Transverse colon (tissue), 4 donors: ENCODE measurements around the gene RNU6-7. TPM values are rescaled to one million over a fixed set of nuclear protein-coding genes. Genes with fewer than 3 reads are reported as not detected.

ENCODE experiments used
- DNase-seq: peaks from one replicate; pipeline ENCODE4 v3.0.0-alpha.2; 2019
- H3K27ac ChIP-seq, 4 donors: fragments of 200-600 bp; sonication (generic); 2 replicates each; pipeline ENCODE4 v1.5.1; 2016 to 2018; ENCODE audit warnings: inconsistent platforms in 4 of 4
- H3K27me3 ChIP-seq: fragments of 200-600 bp; sonication (generic); 2 replicates; pipeline ENCODE4 v1.5.1; 2017; ENCODE audit warnings: inconsistent platforms
- H3K36me3 ChIP-seq, 4 donors: fragments of 200-600 bp; sonication (generic); 2 replicates each; pipeline ENCODE4 v1.5.1; 2017 to 2019; ENCODE audit warnings: inconsistent platforms in 4 of 4
- H3K4me1 ChIP-seq, 4 donors: fragments of 200-600 bp; sonication (generic); 2 replicates each; pipeline ENCODE4 v1.5.1; 2017 to 2020; ENCODE audit warnings: inconsistent platforms in 4 of 4
- H3K4me3 ChIP-seq, 4 donors: fragments of 200-600 bp; sonication (generic); 1 replicate in 1 of 4; 2 replicates in 3 of 4; pipeline versions ENCODE4 v1.5.1 to v1.6.1; 2017 to 2019; ENCODE audit warnings: inconsistent platforms in 4 of 4
- H3K9me3 ChIP-seq, 2 donors: fragments of 200-600 bp; sonication (generic); 2 replicates each; pipeline ENCODE4 v1.5.1; 2017 to 2019; ENCODE audit warnings: inconsistent platforms in 2 of 2
- EP300 ChIP-seq: sonication (generic); formaldehyde crosslinking; IDR thresholded peaks from one replicate; pipeline ENCODE4 v1.6.1; 2017; ENCODE audit warnings: antibody characterized with exemption, low read depth
- POLR2A ChIP-seq: fragments of 450-650 bp; IDR thresholded peaks from one replicate; pipeline ENCODE4 v1.6.1; 2016; ENCODE audit warnings: antibody characterized with exemption, mild to moderate bottlenecking, moderate library complexity
- POLR2AphosphoS5 ChIP-seq, 3 donors: sonication (generic); formaldehyde crosslinking; IDR thresholded peaks; one replicate each; pipeline ENCODE4 v1.6.1; 2016; ENCODE audit warnings: antibody characterized with exemption in 3 of 3
- WGBS, 2 donors: methylation state at CpG; one replicate each; pipeline ENCODE4 v1.1.5; 2018; ENCODE audit warnings: low coverage in 1 of 2; 5-methylcytosine and 5-hydroxymethylcytosine counted together
- in situ Hi-C, 4 donors: fragments of 200-750 bp; cut with MboI; loops; one replicate each; pipeline versions ENCODE4 v1.15.0 to v1.15.1; 2017; ENCODE audit warnings: low sequenced_read_pairs in 3 of 4, low pct_ligation_motif_present in 1 of 4, low pct_unique_long_range_greater_than_20kb in 1 of 4
- intact Hi-C: fragments of 100-400 bp; cut with DNase I; formaldehyde crosslinking; loops from one replicate; pipeline ENCODE4 v1.15.1; 2023; ENCODE audit warnings: low total_unique reads
- total RNA-seq, 4 donors: library from RNA; depleted of rRNA; stranded (reverse); fragments of >200 nt; gene quantifications; one replicate each; pipeline ENCODE4 v1.1.0, GENCODE V29; 2016
- TF ChIP-seq, protein P1 (sequence below), 5 experiments: fragments of 200-600 bp in 3 of 5; fragments of 450-650 bp in 2 of 5; sonication (generic) in 3 of 5; IDR thresholded peaks; 1 replicate in 2 of 5; 2 replicates in 3 of 5; pipeline ENCODE4 v1.5.1; 2016 to 2017; ENCODE audit warnings: antibody characterized with exemption in 5 of 5, inconsistent platforms in 3 of 5, mild to moderate bottlenecking in 2 of 5, moderate library complexity in 1 of 5

RNU6-7 gene
- total RNA-seq, 4 donors from 2014 or later = not detected

DNA sequence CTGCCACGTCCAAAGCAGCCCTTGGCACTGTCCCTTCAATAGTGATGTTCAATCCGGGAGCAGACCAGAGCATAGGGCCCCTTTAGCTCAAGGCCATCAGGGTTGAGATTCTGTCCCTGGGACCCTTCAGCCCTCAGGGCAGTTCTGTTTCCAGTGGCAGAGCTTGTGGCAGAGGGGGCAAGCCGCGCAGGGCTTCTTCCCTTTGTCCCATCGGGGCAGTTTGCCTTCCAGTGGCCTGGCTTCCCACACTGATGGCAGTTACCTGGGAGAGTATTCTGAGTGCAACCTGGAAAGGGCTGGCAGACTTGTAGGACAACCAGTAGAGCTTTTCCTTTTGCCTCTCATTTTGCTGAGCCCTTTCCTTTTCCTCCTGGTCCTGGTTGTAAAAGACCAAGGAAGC is 44.9 kb downstream of the RNU6-7 start:
- H3K27ac ChIP-seq = no peak overlapping the region
- no peaks in the 10 kb centered on the region for H3K27me3 ChIP-seq
- no peaks in the 10 kb centered on the region for H3K9me3 ChIP-seq
- intact Hi-C loops (loop anchor here (10.0 kb wide), 1 partner anchor 312 kb away; no protein-coding TSS in a partner anchor), in situ Hi-C loops (no loop called here)
- no peak overlapping the region for H3K4me3 ChIP-seq
- no peaks in the 10 kb centered on the region for H3K36me3 ChIP-seq
- H3K4me1 ChIP-seq = peaks cover 0 to 6% (median under 1%) of the 10 kb centered on the region in 4 donors
- WGBS, 2 donors = 92% methylated on average over 5 of the region's 5 CpGs; no CpG with 5 or more reads in 1 of the 2 donors
- no peak for DNase-seq
- no peak for TF ChIP-seq POLR2A
- TF ChIP-seq POLR2AphosphoS5 (IDR thresholded peaks at IDR 0.05) = no peak
- TF ChIP-seq EP300 = no peak
- TF ChIP-seq, protein P1, sequence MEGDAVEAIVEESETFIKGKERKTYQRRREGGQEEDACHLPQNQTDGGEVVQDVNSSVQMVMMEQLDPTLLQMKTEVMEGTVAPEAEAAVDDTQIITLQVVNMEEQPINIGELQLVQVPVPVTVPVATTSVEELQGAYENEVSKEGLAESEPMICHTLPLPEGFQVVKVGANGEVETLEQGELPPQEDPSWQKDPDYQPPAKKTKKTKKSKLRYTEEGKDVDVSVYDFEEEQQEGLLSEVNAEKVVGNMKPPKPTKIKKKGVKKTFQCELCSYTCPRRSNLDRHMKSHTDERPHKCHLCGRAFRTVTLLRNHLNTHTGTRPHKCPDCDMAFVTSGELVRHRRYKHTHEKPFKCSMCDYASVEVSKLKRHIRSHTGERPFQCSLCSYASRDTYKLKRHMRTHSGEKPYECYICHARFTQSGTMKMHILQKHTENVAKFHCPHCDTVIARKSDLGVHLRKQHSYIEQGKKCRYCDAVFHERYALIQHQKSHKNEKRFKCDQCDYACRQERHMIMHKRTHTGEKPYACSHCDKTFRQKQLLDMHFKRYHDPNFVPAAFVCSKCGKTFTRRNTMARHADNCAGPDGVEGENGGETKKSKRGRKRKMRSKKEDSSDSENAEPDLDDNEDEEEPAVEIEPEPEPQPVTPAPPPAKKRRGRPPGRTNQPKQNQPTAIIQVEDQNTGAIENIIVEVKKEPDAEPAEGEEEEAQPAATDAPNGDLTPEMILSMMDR (IDR thresholded peaks at IDR 0.05) = no peak

- H3K36me3 ChIP-seq = no peaks in the 10 kb centered on the region
- H3K4me3 ChIP-seq = no peak overlapping the region
- no peak overlapping the region for H3K27ac ChIP-seq
- intact Hi-C loops = loop anchor here (10.0 kb wide), 1 partner anchor 315 kb away; no protein-coding TSS in a partner anchor
- DNase-seq = no peak
- no peaks in the 10 kb centered on the region for H3K9me3 ChIP-seq
- H3K4me1 ChIP-seq = peaks cover 0 to 9% (median 2%) of the 10 kb centered on the region in 4 donors
- in situ Hi-C loops = no loop called here
- H3K27me3 ChIP-seq = no peaks in the 10 kb centered on the region
- WGBS, 2 donors = 77 to 79% methylated on average over 4 to 5 of the region's 5 CpGs
- TF ChIP-seq POLR2AphosphoS5 (IDR thresholded peaks at IDR 0.05) (no peak), POLR2A (no peak), EP300 (no peak)
- TF ChIP-seq, protein P1 (IDR thresholded peaks at IDR 0.05) = no peak
These were observed 47.5 kb downstream of the RNU6-7 start for GRCh38 chr14:32249371-32249770.

- H3K4me3 ChIP-seq = no peak overlapping the region
- H3K36me3 ChIP-seq = no peaks in the 10 kb centered on the region
- H3K4me1 ChIP-seq = peaks cover 0 to 9% (median 2%) of the 10 kb centered on the region in 4 donors
- H3K9me3 ChIP-seq = no peaks in the 10 kb centered on the region
- 88% methylated on average over 4 of the region's 4 CpGs; no CpG with 5 or more reads in 1 of the 2 donors for WGBS, 2 donors
- in situ Hi-C loops = loop anchor here (5.0 to 25.0 kb wide), 8 partner anchors 175 to 735 kb away; partner anchors contain the start of gene ARHGAP5 (in 1 of the 4)
- no peak overlapping the region for H3K27ac ChIP-seq
- no peaks in the 10 kb centered on the region for H3K27me3 ChIP-seq
- intact Hi-C loops = loop anchor here (10.0 kb wide), 2 partner anchors 315 to 835 kb away; no protein-coding TSS in a partner anchor
- DNase-seq = no peak
- TF ChIP-seq, protein P1 (IDR thresholded peaks at IDR 0.05) = no peak
- TF ChIP-seq POLR2AphosphoS5 (IDR thresholded peaks at IDR 0.05) = no peak
- no peak for TF ChIP-seq POLR2A
- no peak for TF ChIP-seq EP300
These were observed 47.9 kb downstream of the RNU6-7 start for GRCh38 chr14:32249780-32250179.

- Histone ChIP-seq H3K4me3 (no peak overlapping the region), H3K36me3 (no peaks in the 10 kb centered on the region), H3K27me3 (no peaks in the 10 kb centered on the region), H3K27ac (no peak overlapping the region), H3K4me1 (peaks cover 0 to 14% (median 2%) of the 10 kb centered on the region in 4 donors), H3K9me3 (no peaks in the 10 kb centered on the region)
- DNase-seq = no peak
- intact Hi-C loops (loop anchor here (10.0 kb wide), 1 partner anchor 836 kb away; no protein-coding TSS in a partner anchor), in situ Hi-C loops (loop anchor here (5.0 to 25.0 kb wide), 8 partner anchors 176 to 736 kb away; partner anchors contain the start of gene ARHGAP5 (in 1 of the 4))
- WGBS, 2 donors = 73 to 80% methylated on average over 3 of the region's 3 CpGs
- TF ChIP-seq POLR2A = no peak
- TF ChIP-seq EP300 = no peak
- no peak for TF ChIP-seq POLR2AphosphoS5 (IDR thresholded peaks at IDR 0.05)
- TF ChIP-seq, protein P1 (IDR thresholded peaks at IDR 0.05) = no peak
These were observed 48.8 kb downstream of the RNU6-7 start for GRCh38 chr14:32250681-32251080.
